ENCODE measurements around the gene ZFYVE9.

The ZFYVE9 gene

DNA sequence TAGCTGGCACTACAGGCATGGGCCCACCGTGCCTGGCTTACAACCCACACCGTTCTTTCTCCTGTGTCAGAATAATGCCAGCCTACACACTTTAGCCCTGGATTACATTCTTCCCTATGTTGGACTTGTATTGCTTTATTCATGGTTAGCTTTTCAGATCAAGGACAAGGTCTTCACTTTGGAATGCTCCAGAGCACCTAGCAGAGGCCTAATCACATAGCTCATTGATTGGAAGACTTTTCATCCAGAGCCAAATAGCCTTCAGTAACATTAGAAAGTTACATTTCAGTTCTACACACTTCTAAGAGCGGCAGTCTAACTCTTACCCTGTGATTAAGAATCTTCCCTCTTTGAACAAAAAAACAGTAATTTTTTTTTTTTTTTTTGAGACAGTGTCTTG is 29.4 kb upstream of the ZFYVE9 start:
- no peak for TF ChIP-seq ZFX (IDR thresholded peaks at IDR 0.05; ENCODE audit: borderline replicate concordance)
- TF ChIP-seq, protein P1, sequence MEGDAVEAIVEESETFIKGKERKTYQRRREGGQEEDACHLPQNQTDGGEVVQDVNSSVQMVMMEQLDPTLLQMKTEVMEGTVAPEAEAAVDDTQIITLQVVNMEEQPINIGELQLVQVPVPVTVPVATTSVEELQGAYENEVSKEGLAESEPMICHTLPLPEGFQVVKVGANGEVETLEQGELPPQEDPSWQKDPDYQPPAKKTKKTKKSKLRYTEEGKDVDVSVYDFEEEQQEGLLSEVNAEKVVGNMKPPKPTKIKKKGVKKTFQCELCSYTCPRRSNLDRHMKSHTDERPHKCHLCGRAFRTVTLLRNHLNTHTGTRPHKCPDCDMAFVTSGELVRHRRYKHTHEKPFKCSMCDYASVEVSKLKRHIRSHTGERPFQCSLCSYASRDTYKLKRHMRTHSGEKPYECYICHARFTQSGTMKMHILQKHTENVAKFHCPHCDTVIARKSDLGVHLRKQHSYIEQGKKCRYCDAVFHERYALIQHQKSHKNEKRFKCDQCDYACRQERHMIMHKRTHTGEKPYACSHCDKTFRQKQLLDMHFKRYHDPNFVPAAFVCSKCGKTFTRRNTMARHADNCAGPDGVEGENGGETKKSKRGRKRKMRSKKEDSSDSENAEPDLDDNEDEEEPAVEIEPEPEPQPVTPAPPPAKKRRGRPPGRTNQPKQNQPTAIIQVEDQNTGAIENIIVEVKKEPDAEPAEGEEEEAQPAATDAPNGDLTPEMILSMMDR (IDR thresholded peaks at IDR 0.05) = no peak

DNA sequence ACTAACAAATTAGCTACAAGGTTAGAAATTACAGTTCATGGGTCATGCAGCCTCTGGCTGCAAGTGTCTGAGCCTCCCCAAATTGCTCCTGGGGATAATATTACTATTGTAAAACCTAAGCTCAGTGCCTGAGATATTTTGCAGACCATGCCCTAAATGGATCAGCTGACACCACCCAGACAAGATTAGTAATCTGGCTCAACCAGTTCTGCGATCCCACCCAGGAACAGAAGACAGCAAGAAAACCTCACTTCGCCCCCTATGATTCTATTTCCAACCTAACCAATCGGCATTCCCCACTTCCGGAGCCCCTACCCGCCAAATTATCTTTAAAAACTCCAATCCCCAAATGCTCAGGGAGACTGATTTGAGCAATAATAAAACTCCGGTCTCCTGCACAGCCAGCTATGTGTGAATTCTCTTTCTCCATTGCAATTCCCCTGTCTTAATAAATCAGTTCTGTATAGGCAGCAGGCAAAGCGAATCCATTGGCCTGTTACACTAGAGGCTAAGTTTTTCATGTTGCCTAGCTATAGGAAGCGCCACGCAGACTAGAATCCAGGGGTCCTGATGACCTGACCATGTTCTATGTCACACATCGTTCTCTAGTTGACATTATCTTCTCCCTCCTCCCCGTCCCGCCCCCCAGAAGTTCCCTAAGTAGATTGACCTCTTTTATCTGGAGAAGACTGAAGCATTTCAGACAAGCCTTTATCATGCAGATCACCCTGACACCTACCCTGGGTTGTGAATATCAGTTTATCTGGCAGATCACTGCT is 22.4 kb upstream of the ZFYVE9 start:
- no peak overlapping the region for H3K27ac ChIP-seq
- TF ChIP-seq ZFX (IDR thresholded peaks at IDR 0.05; ENCODE audit: borderline replicate concordance) = no peak
- TF ChIP-seq, protein P1 (IDR thresholded peaks at IDR 0.05) = no peak

More for the DNA sequence above, 29.4 kb upstream of the ZFYVE9 start:
- H3K27ac ChIP-seq = no peak overlapping the region

DNA sequence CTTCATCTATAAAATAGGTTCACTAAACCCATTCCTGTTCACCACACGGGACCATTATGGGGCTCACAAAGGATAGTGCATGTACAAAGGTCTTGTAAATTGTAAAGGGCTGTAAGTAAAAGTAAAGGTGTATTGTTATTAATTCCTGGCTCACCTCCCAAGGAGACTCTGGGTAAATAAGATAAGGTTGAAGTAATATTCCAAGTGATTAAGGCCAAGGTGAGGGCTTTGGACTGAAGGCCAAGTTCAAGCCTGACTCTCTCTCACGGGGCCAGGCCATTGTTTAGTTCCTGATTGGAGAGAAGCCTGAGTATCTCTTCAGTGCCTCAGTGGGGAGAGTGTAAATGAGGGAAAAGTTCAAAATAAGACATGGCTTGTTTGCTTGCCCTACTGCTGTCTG is 19.5 kb upstream of the ZFYVE9 start:
- TF ChIP-seq, protein P1 (IDR thresholded peaks at IDR 0.05) = no peak
- TF ChIP-seq ZFX (IDR thresholded peaks at IDR 0.05; ENCODE audit: borderline replicate concordance) = no peak
- no peak overlapping the region for H3K27ac ChIP-seq

DNA sequence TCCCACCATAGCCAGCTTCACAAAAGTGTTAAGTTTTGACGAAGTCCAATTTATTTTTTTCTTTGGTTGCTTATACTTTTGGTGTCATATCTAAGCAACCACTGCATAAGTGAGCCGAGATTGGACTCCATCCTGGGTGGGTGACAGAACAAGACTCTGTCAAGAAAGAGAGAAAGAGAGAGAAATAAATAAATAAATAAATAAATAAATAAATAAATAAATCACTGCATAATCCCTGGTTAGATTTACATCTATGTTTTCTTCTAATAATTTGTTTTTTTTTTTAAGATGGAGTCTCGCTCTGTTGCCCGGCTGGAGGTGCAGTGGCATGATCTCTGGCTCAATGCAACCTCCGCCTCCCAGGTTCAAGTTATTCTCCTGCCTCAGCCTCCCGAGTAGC is 18.3 kb upstream of the ZFYVE9 start:
- TF ChIP-seq, protein P1 (IDR thresholded peaks at IDR 0.05) = no peak
- no peak for TF ChIP-seq ZFX (IDR thresholded peaks at IDR 0.05; ENCODE audit: borderline replicate concordance)
- H3K27ac ChIP-seq = no peak overlapping the region

DNA sequence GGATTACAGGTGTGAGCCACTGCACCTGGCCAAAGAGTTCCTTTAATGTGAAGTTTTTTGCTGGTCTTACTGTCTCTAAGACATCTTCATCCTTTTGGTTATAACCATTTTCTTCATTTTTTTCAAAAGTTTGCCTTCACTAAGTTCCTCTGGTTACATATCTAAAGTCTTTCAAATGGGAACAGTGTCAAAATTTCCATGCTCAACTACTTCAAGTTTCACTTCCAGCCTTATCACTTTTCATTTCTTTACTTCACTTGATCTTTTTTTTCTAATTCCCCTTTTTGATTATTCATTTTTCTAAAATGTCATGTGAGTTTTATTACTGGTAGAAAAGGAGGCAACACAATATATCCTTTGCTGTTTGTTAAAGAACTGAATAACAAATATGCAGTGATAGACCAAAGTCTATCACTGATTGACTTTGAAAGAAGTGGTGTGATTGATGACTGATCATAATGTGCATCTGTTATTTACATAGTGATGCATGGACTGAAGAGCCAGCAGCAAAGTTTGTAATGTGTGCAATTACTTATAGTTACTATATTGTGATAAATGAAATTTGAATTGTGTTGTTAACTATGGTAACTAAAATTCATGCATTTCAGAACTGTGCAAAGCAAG is 16.0 kb upstream of the ZFYVE9 start:
- TF ChIP-seq, protein P1 (IDR thresholded peaks at IDR 0.05) = no peak
- TF ChIP-seq ZFX (IDR thresholded peaks at IDR 0.05; ENCODE audit: borderline replicate concordance) = no peak
- no peak overlapping the region for H3K27ac ChIP-seq

DNA sequence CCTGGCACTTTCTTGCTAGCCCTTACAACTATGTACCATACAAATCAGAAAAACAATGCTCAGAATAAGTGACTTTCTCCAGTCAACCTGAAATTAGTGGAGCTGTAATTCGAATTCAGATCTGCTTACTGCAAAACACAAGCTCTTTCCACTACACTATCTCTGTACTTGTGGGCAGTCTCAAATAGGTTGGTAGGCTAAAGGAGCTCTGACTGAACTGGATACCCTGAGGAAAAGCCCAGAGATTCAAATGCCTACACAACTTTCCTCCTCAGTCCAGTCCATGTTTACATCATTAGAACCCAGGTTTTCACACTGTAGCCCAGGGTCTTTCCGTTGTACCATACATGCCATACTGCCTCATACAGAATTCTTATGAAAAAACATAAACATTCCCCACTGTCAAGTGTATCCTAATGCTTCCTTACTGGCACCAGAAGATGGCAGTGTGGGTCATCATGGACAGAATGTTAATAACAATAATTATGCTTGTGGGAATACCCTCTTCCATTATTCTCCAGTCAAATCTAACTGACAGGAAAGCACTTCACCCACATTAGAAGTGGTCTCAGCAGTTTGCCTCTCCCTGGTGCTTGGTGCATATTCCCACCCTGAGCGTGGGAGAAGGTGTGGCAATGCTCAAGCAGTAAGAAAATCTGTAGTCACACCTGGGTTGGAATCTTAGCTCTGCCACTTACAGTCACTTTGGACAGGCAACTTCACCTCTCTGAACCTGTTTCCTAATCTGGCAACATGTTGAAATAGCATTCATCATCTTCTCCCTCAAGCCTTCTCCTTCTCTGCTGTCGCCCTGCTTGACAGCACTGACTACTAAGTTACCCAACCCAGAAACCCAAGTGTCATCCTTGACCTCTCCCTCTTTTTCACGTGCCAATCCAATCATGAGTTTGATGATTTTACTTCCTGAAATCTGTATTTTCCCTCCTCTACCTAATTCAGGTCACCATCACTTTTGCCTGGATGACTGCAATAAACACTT is 14.4 kb upstream of the ZFYVE9 start:
- TF ChIP-seq, protein P1 (IDR thresholded peaks at IDR 0.05) = peak; percentile 86
- TF ChIP-seq ZFX (IDR thresholded peaks at IDR 0.05; ENCODE audit: borderline replicate concordance) = no peak
- H3K27ac ChIP-seq = no peak overlapping the region

All from 22Rv1 (cell line).